ENCODE measurements around the gene ATXN7L2. TPM values are rescaled to one million over a fixed set of nuclear protein-coding genes. Genes with fewer than 3 reads are reported as not detected.

ATXN7L2 gene
- total RNA-seq, 2 donors from 2014 or later, result 5.1 to 6.1 TPM

DNA sequence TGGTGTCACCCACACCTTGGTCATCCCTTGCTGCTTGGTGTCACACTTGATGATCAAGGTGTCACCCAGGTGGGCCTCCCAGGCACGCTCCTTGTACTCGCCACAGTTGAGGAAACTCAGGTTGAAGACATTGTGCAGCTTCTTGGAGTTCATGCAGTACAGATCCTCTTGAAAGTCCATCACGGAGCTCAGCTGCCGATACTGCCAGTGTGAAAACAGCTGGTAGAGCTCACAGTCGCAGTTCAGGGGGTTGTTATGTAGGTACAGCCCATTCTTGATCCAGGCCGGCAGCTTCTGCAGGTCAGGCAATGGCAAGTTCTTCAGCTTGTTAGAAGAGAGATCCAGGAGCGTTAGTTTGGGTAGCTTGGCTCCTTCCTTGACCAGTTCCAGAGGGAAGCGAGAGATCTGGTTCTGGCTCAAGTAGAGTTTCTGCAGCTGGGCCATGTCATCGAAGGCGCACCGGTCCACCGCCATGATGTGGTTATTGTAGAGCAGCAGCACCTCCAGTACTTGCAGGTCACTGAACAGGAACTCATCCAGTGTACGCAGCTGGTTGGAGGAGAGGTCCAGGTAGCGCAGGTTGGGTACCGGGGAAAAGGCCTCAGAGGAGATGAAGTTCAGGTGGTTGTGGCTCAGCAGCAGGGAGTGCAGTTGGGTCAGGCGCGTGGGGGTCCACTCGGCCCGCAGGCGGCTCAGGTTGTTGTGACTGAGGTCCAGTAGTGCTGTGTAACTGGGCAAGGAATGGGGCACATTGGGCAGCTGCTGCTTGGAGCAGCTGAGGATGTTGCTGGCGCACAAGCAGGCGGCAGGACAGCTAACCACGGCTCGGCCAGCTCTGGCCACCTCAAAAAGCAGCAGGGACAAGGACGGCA, 24.5 kb downstream of the ATXN7L2 start:
- no peaks in the 10 kb centered on the region for H3K36me3 ChIP-seq (ENCODE audit: control insufficient read depth, insufficient read depth, low read length)
- Mint-ChIP-seq H3K4me3 (peak overlapping the region; percentile 72), H3K36me3 (ENCODE audit: low read depth) (no peaks in the 10 kb centered on the region), H3K27me3 (ENCODE audit: insufficient read depth) (peaks cover 60% of the 10 kb centered on the region), H3K4me1 (peaks cover 10% of the 10 kb centered on the region), H3K27ac (no peak overlapping the region), H3K9me3 (no peaks in the 10 kb centered on the region)
- no peak overlapping the region for H3K4me3 ChIP-seq (ENCODE audit: low read length)
- no peak overlapping the region for H3K9ac ChIP-seq (ENCODE audit: extremely low read depth, low read length, poor library complexity, severe bottlenecking)
- no peak for TF ChIP-seq CTCF (conservative IDR thresholded peaks at IDR 0.05)
- no peaks in the 10 kb centered on the region for H3K4me1 ChIP-seq (ENCODE audit: control insufficient read depth, insufficient read depth, low read length)
- 93 to 96% methylated on average over 21 to 25 of the region's 25 CpGs for WGBS, 2 experiments (ENCODE audit: insufficient coverage in 1 of 2, insufficient read length in 1 of 2)
- no peak for DNase-seq
- no peak overlapping the region for H3K27ac ChIP-seq (ENCODE audit: low read depth, low read length)
- H3K27me3 ChIP-seq (ENCODE audit: control insufficient read depth, insufficient read depth, low read length, poor library complexity, severe bottlenecking), result peaks cover 53% of the 10 kb centered on the region
- H3K9me3 ChIP-seq (ENCODE audit: control insufficient read depth, low read length), result no peaks in the 10 kb centered on the region

DNA sequence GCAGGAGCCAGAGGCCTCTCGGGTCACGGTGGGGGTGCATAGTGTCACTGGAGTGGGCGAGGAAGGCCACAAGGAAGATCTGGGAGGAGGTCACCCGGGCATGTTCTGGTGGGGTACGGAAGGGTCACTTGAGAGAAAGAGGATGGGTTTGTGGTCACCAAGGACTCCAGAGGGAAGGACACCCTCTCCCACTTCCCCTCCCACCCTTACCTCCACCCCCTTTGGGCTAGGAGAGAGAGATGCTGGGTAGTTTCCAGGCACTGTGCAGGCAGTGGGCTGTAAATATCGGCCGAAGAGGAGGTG, 25.1 kb downstream of the ATXN7L2 start:
- 60 to 89% methylated on average over 1 to 7 of the region's 7 CpGs for WGBS, 2 experiments (ENCODE audit: insufficient coverage in 1 of 2, insufficient read length in 1 of 2)
- Histone ChIP-seq H3K4me1 (ENCODE audit: control insufficient read depth, insufficient read depth, low read length) (no peaks in the 10 kb centered on the region), H3K27me3 (ENCODE audit: control insufficient read depth, insufficient read depth, low read length, poor library complexity, severe bottlenecking) (peaks cover 57% of the 10 kb centered on the region), H3K4me3 (ENCODE audit: low read length) (peak overlapping the region; percentile 85), H3K27ac (ENCODE audit: low read depth, low read length) (no peak overlapping the region), H3K9ac (ENCODE audit: extremely low read depth, low read length, poor library complexity, severe bottlenecking) (no peak overlapping the region), H3K9me3 (ENCODE audit: control insufficient read depth, low read length) (no peaks in the 10 kb centered on the region), H3K36me3 (ENCODE audit: control insufficient read depth, insufficient read depth, low read length) (no peaks in the 10 kb centered on the region)
- no peak for TF ChIP-seq CTCF (conservative IDR thresholded peaks at IDR 0.05)
- H3K9me3 Mint-ChIP-seq, result no peaks in the 10 kb centered on the region
- peaks cover 10% of the 10 kb centered on the region for H3K4me1 Mint-ChIP-seq
- no peaks in the 10 kb centered on the region for H3K36me3 Mint-ChIP-seq (ENCODE audit: low read depth)
- H3K4me3 Mint-ChIP-seq, result peak overlapping the region; percentile 72
- no peak for DNase-seq
- H3K27me3 Mint-ChIP-seq (ENCODE audit: insufficient read depth), result peaks cover 60% of the 10 kb centered on the region
- no peak overlapping the region for H3K27ac Mint-ChIP-seq

DNA sequence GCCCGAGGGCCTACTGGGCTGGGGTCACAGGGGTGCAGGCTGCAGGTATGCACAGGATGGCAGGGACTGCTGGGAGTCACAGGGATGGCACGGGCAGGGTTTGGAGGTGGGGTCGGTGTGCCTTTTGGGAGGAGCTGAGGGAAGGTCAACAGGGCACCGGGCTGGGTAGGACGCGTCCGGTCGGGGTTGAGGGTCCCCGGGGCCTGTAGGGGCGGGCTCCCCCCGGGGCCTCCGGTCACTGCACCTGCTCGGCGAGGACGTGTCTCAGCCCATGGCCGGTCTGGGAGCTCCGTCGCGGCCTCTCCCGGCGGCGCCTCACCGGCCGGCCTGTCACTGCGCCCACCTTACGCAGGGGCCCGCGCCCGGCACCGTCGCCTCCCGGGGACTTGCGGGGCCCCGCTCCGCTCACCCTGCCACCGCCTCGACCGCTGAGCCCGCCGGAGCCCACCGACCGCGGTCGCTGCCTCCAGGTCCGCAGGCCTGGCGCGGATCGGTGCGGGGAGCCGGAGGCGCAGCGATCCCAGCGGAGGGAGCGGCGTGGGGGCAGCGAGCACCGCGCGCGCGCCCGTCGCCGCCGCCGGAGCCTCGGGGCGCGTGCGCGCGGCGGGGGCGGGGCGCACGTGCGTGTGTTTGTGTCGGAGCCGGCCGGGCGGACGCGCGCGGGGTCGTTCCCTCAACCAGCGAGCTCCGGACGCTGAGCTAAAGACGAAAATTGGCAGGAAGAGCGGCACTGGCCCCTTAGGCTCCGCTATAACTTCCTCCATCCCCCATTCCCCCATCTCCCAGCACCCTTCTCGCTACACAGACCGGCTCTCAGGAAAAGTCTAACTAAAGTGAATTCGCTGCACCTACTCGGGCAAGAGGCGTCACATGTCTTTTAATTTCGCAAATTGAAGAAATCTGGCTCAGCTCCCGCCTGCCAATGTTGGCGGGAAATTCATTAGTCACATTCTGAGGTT, 25.8 kb downstream of the ATXN7L2 start, which contains the start of gene AMIGO1:
Gene AMIGO1, minus strand, starts transcription at position 552 of the 959 bp plus-strand sequence. CDS start 815 bp downstream, outside the sequence.
- Histone ChIP-seq H3K27me3 (ENCODE audit: control insufficient read depth, insufficient read depth, low read length, poor library complexity, severe bottlenecking) (peaks cover 57% of the 10 kb centered on the region), H3K36me3 (ENCODE audit: control insufficient read depth, insufficient read depth, low read length) (no peaks in the 10 kb centered on the region), H3K4me1 (ENCODE audit: control insufficient read depth, insufficient read depth, low read length) (no peaks in the 10 kb centered on the region), H3K27ac (ENCODE audit: low read depth, low read length) (no peak within 1 kb of the TSS), H3K4me3 (ENCODE audit: low read length) (peak within 1 kb of the TSS; percentile 85), H3K9me3 (ENCODE audit: control insufficient read depth, low read length) (no peaks in the 10 kb centered on the region), H3K9ac (ENCODE audit: extremely low read depth, low read length, poor library complexity, severe bottlenecking) (no peak within 1 kb of the TSS)
- peak; percentile 85 for DNase-seq
- peak within 1 kb of the TSS; percentile 72 for H3K4me3 Mint-ChIP-seq
- WGBS, 2 experiments (ENCODE audit: insufficient coverage in 1 of 2, insufficient read length in 1 of 2), result 2 to 4% methylated on average over 18 to 100 of the region's 100 CpGs
- no peak for TF ChIP-seq CTCF (conservative IDR thresholded peaks at IDR 0.05)
- H3K27ac Mint-ChIP-seq, result no peak within 1 kb of the TSS
- peaks cover 10% of the 10 kb centered on the region for H3K4me1 Mint-ChIP-seq
- no peaks in the 10 kb centered on the region for H3K36me3 Mint-ChIP-seq (ENCODE audit: low read depth)
- peaks cover 60% of the 10 kb centered on the region for H3K27me3 Mint-ChIP-seq (ENCODE audit: insufficient read depth)
- H3K9me3 Mint-ChIP-seq, result no peaks in the 10 kb centered on the region

All from endodermal cell (in vitro differentiated cells).